MM.1S (cell line): ENCODE measurements around the gene ADCY4.
"Not testable (repeated sequence)": the region's sequence is repeated elsewhere in the genome, so short reads cannot be mapped to it uniquely, and the experiment has no call there.

Experiments used
- DNase-seq: peaks from one replicate; pipeline ENCODE4 v3.0.0-alpha.2; 2015
- H2AFZ ChIP-seq: fragments of 300-600 bp; sonication (generic); 2 replicates; pipeline ENCODE4 v1.6.0; 2016; ENCODE audit warnings: antibody characterized with exemption, low read length
- H3F3A ChIP-seq: fragments of 300-600 bp; sonication (generic); 2 replicates; pipeline ENCODE4 v1.6.1; 2016; ENCODE audit warnings: mild to moderate bottlenecking, antibody characterized with exemption, low read length, moderate library complexity, mixed read lengths; ENCODE audit not compliant: insufficient read depth
- H3K27ac ChIP-seq: fragments of 300-600 bp; sonication (generic); 2 replicates; pipeline ENCODE4 v1.5.1; 2016; ENCODE audit warnings: mild to moderate bottlenecking, low read length
- H3K27me3 ChIP-seq: fragments of 300-600 bp; sonication (generic); replicated peaks from 2 replicates; pipeline ENCODE4 v1.6.0; 2016; ENCODE audit warnings: low read length; ENCODE audit not compliant: insufficient read depth
- H3K36me3 ChIP-seq: fragments of 300-600 bp; sonication (generic); replicated peaks from 2 replicates; pipeline ENCODE4 v1.6.1; 2016; ENCODE audit warnings: mild to moderate bottlenecking, low read length, mixed read lengths; ENCODE audit not compliant: insufficient read depth
- H3K4me1 ChIP-seq: fragments of 300-600 bp; sonication (generic); 2 replicates; pipeline ENCODE4 v1.6.1; 2016; ENCODE audit warnings: low read length, mixed read lengths
- H3K4me2 ChIP-seq: fragments of 300-600 bp; sonication (generic); 2 replicates; pipeline ENCODE4 v1.6.0; 2016; ENCODE audit warnings: low read depth, low read length
- H3K4me3 ChIP-seq: fragments of 300-600 bp; sonication (generic); 2 replicates; pipeline ENCODE4 v1.5.1; 2016; ENCODE audit warnings: low read length, mixed read lengths
- H3K79me2 ChIP-seq: fragments of 300-600 bp; sonication (generic); 2 replicates; pipeline ENCODE4 v1.6.1; 2016; ENCODE audit warnings: mixed run types, low read length, mixed read lengths
- H3K9ac ChIP-seq: fragments of 300-600 bp; sonication (generic); 2 replicates; pipeline ENCODE4 v1.6.1; 2016; ENCODE audit warnings: low read length, mixed read lengths
- H3K9me2 ChIP-seq: fragments of 300-600 bp; sonication (generic); replicated peaks from 2 replicates; pipeline ENCODE4 v1.6.1; 2016; ENCODE audit warnings: mild to moderate bottlenecking, low read length, mixed read lengths; ENCODE audit not compliant: insufficient read depth
- H3K9me3 ChIP-seq: fragments of 300-600 bp; sonication (generic); replicated peaks from 2 replicates; pipeline ENCODE4 v1.6.1; 2016; ENCODE audit warnings: mild to moderate bottlenecking, low read length, mixed read lengths; ENCODE audit not compliant: insufficient read depth
- H4K20me1 ChIP-seq: fragments of 300-600 bp; sonication (generic); 2 replicates; pipeline ENCODE4 v1.6.1; 2016; ENCODE audit warnings: mild to moderate bottlenecking, low read length, moderate library complexity, mixed read lengths; ENCODE audit not compliant: insufficient read depth
- CTCF ChIP-seq: fragments of 300-600 bp; sonication (generic); IDR thresholded peaks from 2 replicates; pipeline ENCODE4 v1.5.1; 2016; ENCODE audit warnings: antibody characterized with exemption, low read length, mixed read lengths
- EZH2 ChIP-seq: fragments of 300-600 bp; sonication (generic); optimal IDR thresholded peaks from 2 replicates; pipeline ENCODE3; 2017; ENCODE audit warnings: low read depth, mild to moderate bottlenecking, antibody characterized with exemption, low read length, mixed read lengths
- EZH2phosphoT487 ChIP-seq: fragments of 300-600 bp; sonication (generic); IDR thresholded peaks from 2 replicates; pipeline ENCODE4 v1.6.1; 2018; ENCODE audit warnings: antibody characterized with exemption, low read length

Gene ADCY4

DNA sequence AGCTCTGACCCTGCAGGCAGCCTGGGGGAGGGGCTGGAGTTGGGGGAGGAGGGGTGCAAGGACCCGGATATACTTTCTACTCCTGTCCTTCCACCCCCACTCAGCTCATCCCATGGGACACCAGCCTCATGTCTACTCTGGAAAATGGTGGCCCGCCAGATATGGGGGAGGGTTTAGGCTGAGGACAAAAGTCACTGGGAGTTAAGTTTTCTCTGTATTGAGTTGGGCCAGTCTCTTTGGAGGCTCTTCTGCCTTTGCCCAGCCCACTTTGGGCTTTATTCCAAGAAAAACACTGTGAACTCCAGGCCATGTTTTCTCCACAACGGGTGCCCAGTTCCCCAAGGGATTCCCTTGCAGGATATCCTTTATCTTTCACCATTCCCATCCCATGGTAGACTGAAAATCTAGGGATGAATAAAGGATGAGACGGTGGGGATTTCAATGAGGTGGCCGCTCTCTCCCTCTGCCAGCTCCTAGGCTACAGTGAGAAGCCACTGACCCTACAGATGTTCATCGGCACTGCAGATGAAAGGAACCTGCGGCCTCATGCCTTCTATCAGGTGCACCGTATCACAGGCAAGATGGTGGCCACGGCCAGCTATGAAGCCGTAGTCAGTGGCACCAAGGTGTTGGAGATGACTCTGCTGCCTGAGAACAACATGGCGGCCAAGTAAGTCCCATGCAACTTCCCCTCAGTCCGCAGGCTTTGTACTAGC is 38.0 kb upstream of the ADCY4 start:
- no peaks in the 10 kb centered on the region for H3K36me3 ChIP-seq
- H3K4me3 ChIP-seq: no peak overlapping the region
- H3K4me2 ChIP-seq: no peak overlapping the region
- H4K20me1 ChIP-seq: no peaks in the 10 kb centered on the region
- H3K79me2 ChIP-seq: no peaks in the 10 kb centered on the region
- TF ChIP-seq CTCF (no peak), EZH2 (no peak), EZH2phosphoT487 (no peak)
- no peak overlapping the region for H3K27ac ChIP-seq
- no peak for DNase-seq
- no peaks in the 10 kb centered on the region for H3F3A ChIP-seq
- no peaks in the 10 kb centered on the region for H3K9me3 ChIP-seq
- no peaks in the 10 kb centered on the region for H3K4me1 ChIP-seq
- H3K27me3 ChIP-seq: no peaks in the 10 kb centered on the region
- no peak overlapping the region for H3K9ac ChIP-seq
- no peaks in the 10 kb centered on the region for H3K9me2 ChIP-seq
- H2AFZ ChIP-seq: no peak overlapping the region

GRCh38 chr14:24371605-24372004 is 36.7 kb upstream of the ADCY4 start:
- H3K9me3 ChIP-seq, H3K9me2 ChIP-seq, DNase-seq, H3K4me2 ChIP-seq, H3K9ac ChIP-seq, H3K4me1 ChIP-seq, H3K79me2 ChIP-seq, H4K20me1 ChIP-seq, H3K36me3 ChIP-seq, H3K27me3 ChIP-seq, H3K27ac ChIP-seq, H3K4me3 ChIP-seq, H3F3A ChIP-seq, H2AFZ ChIP-seq: not testable (repeated sequence)

DNA sequence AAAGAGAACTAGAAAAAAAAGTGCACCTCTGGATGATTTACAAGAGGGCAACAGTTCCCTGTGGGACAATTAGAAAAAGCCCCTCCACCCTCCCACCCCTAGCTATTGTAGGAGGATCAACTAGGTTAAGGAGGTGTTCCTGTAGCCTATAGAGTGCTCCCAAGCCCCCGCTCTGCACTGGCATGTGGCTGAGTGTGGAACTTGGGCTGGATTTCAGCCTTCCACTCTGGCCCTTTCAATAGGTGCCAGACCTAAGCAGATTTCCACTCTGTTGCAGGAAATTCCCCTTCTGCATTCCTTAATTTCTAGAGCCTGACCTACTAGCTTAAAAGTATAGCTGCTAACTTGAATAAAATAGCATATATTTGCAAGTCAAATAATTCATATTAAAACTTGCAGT is 35.9 kb upstream of the ADCY4 start:
- H3K79me2 ChIP-seq: no peaks in the 10 kb centered on the region
- no peaks in the 10 kb centered on the region for H3K4me1 ChIP-seq
- no peaks in the 10 kb centered on the region for H3K27me3 ChIP-seq
- DNase-seq: no peak
- no peak overlapping the region for H3K27ac ChIP-seq
- H4K20me1 ChIP-seq: no peaks in the 10 kb centered on the region
- TF ChIP-seq EZH2phosphoT487 (no peak), CTCF (no peak), EZH2 (no peak)
- H3K9ac ChIP-seq: no peak overlapping the region
- no peaks in the 10 kb centered on the region for H3K9me2 ChIP-seq
- H3K4me3 ChIP-seq: no peak overlapping the region
- H3K9me3 ChIP-seq: no peaks in the 10 kb centered on the region
- H3F3A ChIP-seq: 0 out of 2 replicates have a peak, but pooled peaks cover 3% of the 10 kb centered on the region
- no peaks in the 10 kb centered on the region for H3K36me3 ChIP-seq
- H2AFZ ChIP-seq: no peak overlapping the region
- H3K4me2 ChIP-seq: no peak overlapping the region

DNA sequence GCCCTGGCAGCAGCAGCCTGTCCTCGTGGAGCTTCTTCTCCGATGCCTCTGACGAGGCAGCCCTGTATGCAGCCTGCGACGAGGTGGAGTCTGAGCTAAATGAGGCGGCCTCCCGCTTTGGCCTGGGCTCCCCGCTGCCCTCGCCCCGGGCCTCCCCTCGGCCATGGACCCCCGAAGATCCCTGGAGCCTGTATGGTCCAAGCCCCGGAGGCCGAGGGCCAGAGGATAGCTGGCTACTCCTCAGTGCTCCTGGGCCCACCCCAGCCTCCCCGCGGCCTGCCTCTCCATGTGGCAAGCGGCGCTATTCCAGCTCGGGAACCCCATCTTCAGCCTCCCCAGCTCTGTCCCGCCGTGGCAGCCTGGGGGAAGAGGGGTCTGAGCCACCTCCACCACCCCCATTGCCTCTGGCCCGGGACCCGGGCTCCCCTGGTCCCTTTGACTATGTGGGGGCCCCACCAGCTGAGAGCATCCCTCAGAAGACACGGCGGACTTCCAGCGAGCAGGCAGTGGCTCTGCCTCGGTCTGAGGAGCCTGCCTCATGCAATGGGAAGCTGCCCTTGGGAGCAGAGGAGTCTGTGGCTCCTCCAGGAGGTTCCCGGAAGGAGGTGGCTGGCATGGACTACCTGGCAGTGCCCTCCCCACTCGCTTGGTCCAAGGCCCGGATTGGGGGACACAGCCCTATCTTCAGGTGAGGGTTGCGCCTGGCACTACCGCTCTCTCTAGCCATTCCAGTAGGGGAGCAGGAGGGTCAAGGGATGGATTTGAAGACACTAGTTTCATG is 35.2 kb upstream of the ADCY4 start:
- H3K9ac ChIP-seq: no peak overlapping the region
- no peak for DNase-seq
- no peaks in the 10 kb centered on the region for H3K4me1 ChIP-seq
- H3K9me3 ChIP-seq: no peaks in the 10 kb centered on the region
- no peaks in the 10 kb centered on the region for H4K20me1 ChIP-seq
- no peaks in the 10 kb centered on the region for H3K79me2 ChIP-seq
- no peak overlapping the region for H3K27ac ChIP-seq
- H3K9me2 ChIP-seq: no peaks in the 10 kb centered on the region
- no peak overlapping the region for H2AFZ ChIP-seq
- no peak overlapping the region for H3K4me3 ChIP-seq
- TF ChIP-seq EZH2phosphoT487: no peak
- TF ChIP-seq EZH2: no peak
- TF ChIP-seq CTCF: no peak
- H3F3A ChIP-seq: 0 out of 2 replicates have a peak, but pooled peaks cover 3% of the 10 kb centered on the region
- no peaks in the 10 kb centered on the region for H3K36me3 ChIP-seq
- H3K27me3 ChIP-seq: no peaks in the 10 kb centered on the region
- no peak overlapping the region for H3K4me2 ChIP-seq
